NK-92 (cell line): ENCODE measurements around the gene EXOC3L4.

Source experiments
- DNase-seq: peaks from one replicate; lab custom pipeline; 2025; ENCODE audit not compliant: unreplicated experiment; lab: John Stamatoyannopoulos, UW

EXOC3L4 gene

GRCh38 chr14:103131580-103131979 lies 37.1 kb downstream of the EXOC3L4 start:
- no peak for DNase-seq

GRCh38 chr14:103132381-103133209 lies 38.1 kb downstream of the EXOC3L4 start:
- no peak for DNase-seq

GRCh38 chr14:103133210-103134140 lies 39.0 kb downstream of the EXOC3L4 start:
- no peak for DNase-seq

GRCh38 chr14:103134405-103134804 lies 39.9 kb downstream of the EXOC3L4 start:
- DNase-seq = no peak

GRCh38 chr14:103134919-103135318 lies 40.4 kb downstream of the EXOC3L4 start:
- no peak for DNase-seq

GRCh38 chr14:103135333-103136260 lies 41.1 kb downstream of the EXOC3L4 start:
- no peak for DNase-seq

GRCh38 chr14:103136388-103137271 lies 42.1 kb downstream of the EXOC3L4 start:
- no peak for DNase-seq

- DNase-seq = no peak
These were observed 43.3 kb downstream of the EXOC3L4 start for GRCh38 chr14:103137689-103138300.

- no peak for DNase-seq
These were observed 44.0 kb downstream of the EXOC3L4 start for GRCh38 chr14:103138301-103139131.

GRCh38 chr14:103139132-103140025 lies 44.9 kb downstream of the EXOC3L4 start:
- no peak for DNase-seq

- no peak for DNase-seq
These were observed 46.0 kb downstream of the EXOC3L4 start for GRCh38 chr14:103140316-103141109.

GRCh38 chr14:103141117-103141796 lies 46.7 kb downstream of the EXOC3L4 start:
- DNase-seq = no peak

GRCh38 chr14:103142026-103142425 lies 47.5 kb downstream of the EXOC3L4 start:
- no peak for DNase-seq

- DNase-seq = no peak
These were observed 48.3 kb downstream of the EXOC3L4 start for GRCh38 chr14:103142721-103143302.

GRCh38 chr14:103143506-103143905 lies 49.0 kb downstream of the EXOC3L4 start:
- DNase-seq = no peak

GRCh38 chr14:103144085-103144484 lies 49.6 kb downstream of the EXOC3L4 start:
- DNase-seq = no peak
